GM10266 (cell line): Measurements from ENCODE around the gene SLC34A3.
A peak's percentile ranks its signal among the peaks of the same experiment; 100 is the strongest.

Source experiments
- DNase-seq: peaks from one replicate; pipeline ENCODE4 v3.0.0; 2012; ENCODE audit errors: extremely low spot score
- CTCF ChIP-seq: IDR thresholded peaks from 2 replicates; pipeline ENCODE4 v1.5.1; 2012; ENCODE audit warnings: mild to moderate bottlenecking, low read depth; ENCODE audit not compliant: control insufficient read depth, insufficient read depth; ENCODE audit errors: missing control alignments

The SLC34A3 gene

GRCh38 chr9:137275588-137276472, 45.1 kb downstream of the SLC34A3 start:
- DNase-seq: no peak
- TF ChIP-seq CTCF: no peak

GRCh38 chr9:137276473-137277328, 46.0 kb downstream of the SLC34A3 start:
- no peak for DNase-seq
- no peak for TF ChIP-seq CTCF

- TF ChIP-seq CTCF: peak; percentile 47
- peak; percentile 96 for DNase-seq
These were observed 46.8 kb downstream of the SLC34A3 start, which contains the start of gene TOR4A for GRCh38 chr9:137277329-137278041. TSS of gene TOR4A (plus strand) at chr9:137277726. CDS start at chr9:137278690, 964 bp downstream.

GRCh38 chr9:137278061-137278701, 47.5 kb downstream of the SLC34A3 start:
- TF ChIP-seq CTCF: no peak

DNA sequence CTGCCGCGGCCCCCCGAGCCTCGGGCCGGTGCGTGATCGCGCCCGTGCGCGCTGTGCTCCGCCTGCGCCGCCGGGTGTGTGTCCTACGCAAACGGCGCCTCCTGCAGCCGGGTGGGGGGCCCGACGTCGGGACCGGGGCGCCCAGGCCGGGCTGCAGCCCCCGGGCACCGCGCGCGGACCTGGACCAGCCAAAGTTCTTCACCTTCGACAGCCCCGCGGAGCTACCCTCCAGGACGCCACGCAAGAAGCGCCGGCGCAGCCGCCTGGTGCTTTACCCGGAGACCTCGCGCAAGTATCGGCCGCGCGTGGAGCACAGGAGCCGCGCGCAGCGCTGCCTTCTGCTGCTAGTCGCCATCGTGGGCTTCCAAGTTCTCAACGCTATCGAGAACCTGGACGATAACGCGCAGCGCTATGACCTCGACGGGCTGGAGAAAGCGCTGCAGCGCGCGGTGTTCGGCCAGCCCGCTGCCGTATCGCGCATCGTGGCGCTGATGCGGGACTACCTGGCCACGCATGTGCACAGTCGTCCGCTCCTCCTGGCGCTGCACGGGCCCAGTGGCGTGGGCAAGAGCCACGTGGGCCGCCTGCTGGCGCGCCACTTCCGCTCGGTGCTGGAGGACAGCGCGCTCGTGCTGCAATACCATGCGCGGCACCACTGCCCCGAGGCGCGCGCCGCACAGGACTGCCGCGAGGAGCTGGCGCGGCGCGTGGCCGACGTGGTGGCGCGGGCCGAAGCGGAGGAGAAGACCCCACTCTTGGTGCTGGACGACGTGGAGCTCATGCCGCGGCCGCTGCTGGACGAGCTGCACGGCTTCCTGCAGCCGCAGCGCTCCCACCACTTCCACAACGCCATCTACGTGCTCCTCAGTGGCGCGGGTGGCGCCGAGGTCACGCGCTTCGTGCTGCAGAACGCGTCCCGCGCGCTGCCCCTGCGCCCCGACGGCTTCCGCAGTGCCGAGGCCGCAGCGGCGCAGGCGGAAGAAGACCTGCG, 48.3 kb downstream of the SLC34A3 start:
- TF ChIP-seq CTCF: no peak
- no peak for DNase-seq

More at GRCh38 chr9:137278061-137278701, 47.5 kb downstream of the SLC34A3 start:
- no peak for DNase-seq
